GM10248 (cell line): Measurements from ENCODE around the gene RNFT2.

Experiments used
- CTCF ChIA-PET: fragments of 300-600 bp; sonication (Branson Sonifier 250); formaldehyde crosslinking; extraction: SDS; loops from one replicate; lab custom pipeline; 2021; ENCODE audit warnings: antibody characterized with exemption; lab: Yijun Ruan, JAX
- POLR2A ChIA-PET: fragments of 350-650 bp; sonication (Branson Sonifier 250); formaldehyde crosslinking; extraction: SDS; loops from one replicate; lab custom pipeline; 2020; ENCODE audit warnings: antibody characterized with exemption; lab: Yijun Ruan, JAX
- DNase-seq: peaks from one replicate; pipeline ENCODE4 v3.0.0; 2012; ENCODE audit errors: extremely low spot score
- TF ChIP-seq, protein P1 (sequence below): IDR thresholded peaks from 2 replicates; pipeline ENCODE4 v1.5.1; 2012; ENCODE audit warnings: mild to moderate bottlenecking, low read depth; ENCODE audit errors: extremely low read depth, missing control alignments, control extremely low read depth

Gene RNFT2

DNA sequence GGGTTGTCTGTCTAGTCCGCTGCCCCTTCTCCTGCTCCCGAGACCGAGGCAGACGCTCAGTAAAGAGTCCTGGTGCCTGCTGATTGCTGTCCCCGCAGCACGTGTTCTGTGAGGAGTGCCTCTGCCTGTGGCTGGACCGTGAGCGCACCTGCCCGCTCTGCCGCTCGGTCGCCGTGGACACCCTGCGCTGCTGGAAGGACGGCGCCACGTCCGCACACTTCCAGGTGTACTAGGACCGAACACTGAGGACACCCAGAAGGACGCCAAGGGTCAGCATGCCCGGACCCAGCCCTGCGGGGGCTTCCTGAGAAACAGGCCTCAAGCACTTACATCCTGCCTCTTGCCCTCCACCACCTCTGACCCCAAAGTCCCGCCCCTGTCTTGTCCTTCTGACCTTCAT lies 111.1 kb downstream of the RNFT2 start:
- ChIA-PET CTCF (no interaction called here), POLR2A (no interaction called here)
- TF ChIP-seq, protein P1, sequence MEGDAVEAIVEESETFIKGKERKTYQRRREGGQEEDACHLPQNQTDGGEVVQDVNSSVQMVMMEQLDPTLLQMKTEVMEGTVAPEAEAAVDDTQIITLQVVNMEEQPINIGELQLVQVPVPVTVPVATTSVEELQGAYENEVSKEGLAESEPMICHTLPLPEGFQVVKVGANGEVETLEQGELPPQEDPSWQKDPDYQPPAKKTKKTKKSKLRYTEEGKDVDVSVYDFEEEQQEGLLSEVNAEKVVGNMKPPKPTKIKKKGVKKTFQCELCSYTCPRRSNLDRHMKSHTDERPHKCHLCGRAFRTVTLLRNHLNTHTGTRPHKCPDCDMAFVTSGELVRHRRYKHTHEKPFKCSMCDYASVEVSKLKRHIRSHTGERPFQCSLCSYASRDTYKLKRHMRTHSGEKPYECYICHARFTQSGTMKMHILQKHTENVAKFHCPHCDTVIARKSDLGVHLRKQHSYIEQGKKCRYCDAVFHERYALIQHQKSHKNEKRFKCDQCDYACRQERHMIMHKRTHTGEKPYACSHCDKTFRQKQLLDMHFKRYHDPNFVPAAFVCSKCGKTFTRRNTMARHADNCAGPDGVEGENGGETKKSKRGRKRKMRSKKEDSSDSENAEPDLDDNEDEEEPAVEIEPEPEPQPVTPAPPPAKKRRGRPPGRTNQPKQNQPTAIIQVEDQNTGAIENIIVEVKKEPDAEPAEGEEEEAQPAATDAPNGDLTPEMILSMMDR: no peak
- no peak for DNase-seq

DNA sequence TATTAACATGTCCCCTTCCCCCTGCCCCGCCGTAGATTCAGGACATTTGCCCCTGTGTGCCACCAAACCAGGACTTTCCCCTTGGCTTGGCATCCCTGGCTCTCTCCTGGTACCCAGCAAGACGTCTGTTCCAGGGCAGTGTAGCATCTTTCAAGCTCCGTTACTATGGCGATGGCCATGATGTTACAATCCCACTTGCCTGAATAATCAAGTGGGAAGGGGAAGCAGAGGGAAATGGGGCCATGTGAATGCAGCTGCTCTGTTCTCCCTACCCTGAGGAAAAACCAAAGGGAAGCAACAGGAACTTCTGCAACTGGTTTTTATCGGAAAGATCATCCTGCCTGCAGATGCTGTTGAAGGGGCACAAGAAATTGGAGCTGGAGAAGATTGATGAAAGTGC lies 114.2 kb downstream of the RNFT2 start:
- CTCF ChIA-PET: interaction anchor here (1.7 kb wide), 1 partner anchor 11 kb away, joined by 6 read pairs; no protein-coding TSS in a partner anchor
- TF ChIP-seq, protein P1: no peak
- no peak for DNase-seq
- POLR2A ChIA-PET: no interaction called here

DNA sequence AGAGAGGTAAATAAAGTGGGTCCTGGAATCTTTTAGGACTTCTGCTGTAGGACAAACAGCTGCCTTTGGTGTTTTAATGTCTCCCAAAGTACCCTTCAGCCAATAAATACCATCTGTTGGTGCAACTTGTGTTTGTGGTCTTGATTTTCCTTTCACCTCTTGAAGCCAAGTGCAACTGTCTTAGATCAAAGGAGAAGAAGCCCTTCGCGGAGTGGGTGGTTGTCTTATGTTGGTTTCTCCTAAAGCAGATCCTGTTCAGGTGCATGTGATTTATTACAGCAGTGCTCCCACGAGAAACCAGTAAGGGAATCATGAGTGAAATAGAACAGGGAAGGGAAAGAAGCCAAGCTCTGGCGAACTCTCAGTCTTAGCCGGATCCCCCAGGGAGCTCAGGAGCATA lies 115.4 kb downstream of the RNFT2 start:
- TF ChIP-seq, protein P1: no peak
- POLR2A ChIA-PET: no interaction called here
- DNase-seq: no peak
- CTCF ChIA-PET: no interaction called here

DNA sequence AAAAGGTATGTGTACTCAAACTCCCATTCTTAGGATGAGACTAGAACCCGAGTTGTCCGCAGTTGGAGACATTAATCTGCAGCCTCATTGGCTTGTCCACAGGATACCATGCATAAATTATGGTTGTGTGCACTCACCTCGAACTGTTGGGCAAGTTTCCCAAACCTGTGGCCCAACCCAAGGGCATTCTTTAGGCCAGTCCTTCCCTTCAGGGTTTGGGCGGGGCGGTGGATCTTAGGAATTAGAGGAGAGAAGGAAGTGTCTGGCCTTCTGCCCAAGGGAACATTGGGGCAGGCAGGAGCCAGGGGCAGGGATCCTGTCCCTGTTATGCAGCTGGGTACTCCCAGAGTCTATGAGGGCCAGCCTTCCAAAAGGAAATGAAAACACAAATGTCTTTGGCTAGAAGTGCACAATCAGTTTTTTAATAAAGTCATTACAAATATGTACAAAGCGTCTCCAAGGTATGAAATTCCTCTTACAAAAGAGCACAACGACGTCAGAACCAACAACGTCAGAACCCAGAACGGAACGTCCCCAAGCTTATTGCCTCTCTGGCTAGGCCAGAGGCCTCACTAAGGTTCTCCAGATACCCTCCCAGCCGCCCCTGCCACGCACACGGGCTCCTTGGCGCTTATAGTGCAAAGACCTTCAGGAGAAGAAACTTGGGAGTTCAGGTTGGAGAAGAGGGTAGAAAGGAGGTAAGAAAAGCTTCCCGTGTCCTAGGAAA lies 117.8 kb downstream of the RNFT2 start:
- ChIA-PET POLR2A (no interaction called here), CTCF (interaction anchor here (1.2 to 2.2 kb wide), 3 partner anchors 8 to 26 kb away, joined by 3 to 7 read pairs (median 3); partner anchors contain the start of gene HRK)
- TF ChIP-seq, protein P1: no peak
- DNase-seq: no peak

DNA sequence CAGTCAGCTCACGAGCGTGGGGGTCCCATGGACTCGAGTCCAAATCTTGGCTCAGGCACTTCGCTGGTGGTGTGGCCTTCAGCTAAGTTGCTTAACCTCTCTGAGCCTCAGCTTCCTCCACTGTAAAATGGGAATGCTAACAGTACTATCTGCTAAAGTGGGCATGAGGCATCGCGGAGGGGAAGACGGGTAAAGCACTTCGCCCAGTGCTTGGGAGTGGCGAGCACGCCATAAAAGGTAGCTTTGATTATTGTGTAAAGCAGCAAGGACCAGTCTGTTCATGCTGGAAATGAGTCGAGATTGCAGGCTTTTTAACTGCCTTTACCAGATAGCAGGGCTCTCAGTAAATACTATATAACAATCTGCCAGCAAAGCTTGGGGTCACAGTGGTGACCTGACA lies 118.6 kb downstream of the RNFT2 start:
- CTCF ChIA-PET: interaction anchor here (1.4 to 2.2 kb wide), 3 partner anchors 12 to 25 kb away, joined by 3 to 7 read pairs (median 3); partner anchors contain the start of gene HRK
- no peak for DNase-seq
- POLR2A ChIA-PET: no interaction called here
- TF ChIP-seq, protein P1: no peak

DNA sequence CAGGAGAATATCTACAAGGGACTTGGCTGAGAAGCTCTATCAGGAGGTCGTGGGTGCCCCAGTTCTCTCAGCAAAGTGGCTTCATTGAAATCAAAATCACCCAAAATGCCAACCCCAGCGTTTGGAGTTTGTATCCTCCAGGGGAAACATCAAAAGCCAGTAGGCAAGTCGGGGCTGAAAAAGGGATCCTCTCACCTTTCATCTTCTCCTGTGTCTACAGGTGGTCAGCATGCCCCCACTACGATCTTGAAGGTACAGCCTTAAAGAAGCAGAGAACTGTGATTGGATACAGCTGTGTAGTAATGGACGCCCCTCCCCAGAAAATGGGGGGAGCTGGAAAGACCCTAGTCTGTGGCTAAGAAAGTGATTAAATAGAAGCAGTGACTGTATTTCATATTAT lies 121.0 kb downstream of the RNFT2 start:
- TF ChIP-seq, protein P1: no peak
- POLR2A ChIA-PET: no interaction called here
- CTCF ChIA-PET: no interaction called here
- DNase-seq: no peak
